Stimulated activated naive CD4-positive, alpha-beta T cell (primary cell): ENCODE data around the gene CAMKK2.
"Not testable (repeated sequence)": the region's sequence is repeated elsewhere in the genome, so short reads cannot be mapped to it uniquely, and the experiment has no call there.

Source experiments
- DNase-seq, 6 experiments: peaks; one replicate each; lab custom pipeline; 2025; lab: John Stamatoyannopoulos, UW

The CAMKK2 gene

DNA sequence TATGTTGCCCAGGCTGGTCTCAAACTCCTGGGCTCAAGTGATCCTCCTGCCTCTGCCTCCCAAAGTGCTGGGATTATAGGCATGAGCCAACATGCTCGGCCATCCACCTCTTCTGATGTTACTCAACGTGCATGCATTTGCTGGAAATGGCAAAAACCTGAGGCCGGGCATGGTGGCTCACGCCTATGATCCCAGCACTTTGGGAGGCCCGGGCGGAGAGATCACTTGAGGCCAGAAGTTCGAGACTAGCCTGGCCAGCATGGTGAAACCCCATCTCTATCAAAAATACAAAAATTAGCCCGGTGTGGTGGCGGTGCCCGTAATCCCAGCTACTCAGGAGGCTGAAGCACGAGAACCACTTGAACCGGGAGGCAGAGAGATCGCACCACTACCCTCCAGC, 1.9 kb upstream of the CAMKK2 start:
- not testable (repeated sequence) for DNase-seq

DNA sequence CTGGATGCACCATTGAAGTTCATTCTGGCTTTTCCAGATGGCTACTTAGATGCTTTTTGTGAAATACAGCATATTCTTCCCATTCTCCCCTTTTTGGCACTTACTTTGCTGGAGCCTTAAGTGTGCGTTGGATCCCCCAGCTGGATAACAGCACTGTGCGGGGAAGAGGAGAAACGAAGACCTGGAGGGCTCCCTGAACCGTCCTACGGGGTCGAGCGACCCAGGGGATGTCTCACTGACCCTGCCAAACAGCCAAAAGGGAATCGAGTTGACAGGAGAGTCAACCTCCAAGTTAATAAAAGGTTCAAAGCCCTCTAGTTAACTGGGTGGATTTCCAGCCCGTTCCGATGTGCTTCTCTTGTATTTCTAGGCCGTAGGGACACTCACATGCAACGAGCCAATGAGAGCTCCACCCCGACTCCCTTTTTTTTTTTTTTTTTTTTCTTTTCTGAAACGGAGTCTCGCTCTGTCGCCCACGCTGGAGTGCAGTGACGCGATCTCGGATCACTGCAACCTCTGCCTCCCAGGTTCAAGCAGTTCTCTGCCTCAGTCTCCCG, 1.0 kb upstream of the CAMKK2 start:
- peak in 4 of 6 experiments; percentile 4 to 47 (median 18) for DNase-seq

GRCh38 chr12:121295746-121296617, 527 bp downstream of the CAMKK2 start:
- peak in 5 of 6 experiments; percentile 3 to 58 (median 35) for DNase-seq

DNA sequence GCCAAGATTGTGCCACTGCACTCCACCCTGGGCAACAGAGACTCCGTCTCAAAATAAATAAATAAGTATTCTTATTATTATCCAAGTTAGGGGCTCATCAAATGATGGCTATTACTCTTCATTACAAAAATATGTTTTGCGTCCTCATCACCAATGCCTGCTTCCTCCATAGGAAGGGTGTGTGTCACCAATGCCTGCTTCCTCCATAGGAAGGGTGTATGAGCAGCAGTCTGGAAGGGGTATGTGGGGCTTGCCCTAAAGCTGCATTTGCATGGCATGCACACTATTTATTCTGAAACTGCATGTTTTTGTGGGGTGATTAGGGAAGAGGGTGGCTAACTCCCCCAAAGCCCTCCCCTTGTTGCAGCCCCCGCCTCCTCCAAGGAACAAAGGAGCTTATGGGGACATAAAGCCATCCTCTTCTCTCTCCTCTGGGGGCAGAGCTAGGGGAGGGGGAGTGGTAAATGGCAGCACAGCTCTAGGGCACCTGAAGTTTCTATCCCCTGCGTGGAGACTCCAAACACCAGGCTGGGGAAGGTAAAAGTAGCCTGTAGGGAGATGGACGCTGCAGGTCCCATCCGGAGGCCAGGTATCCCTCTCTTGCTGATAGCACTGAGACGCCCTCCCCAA, 1.3 kb downstream of the CAMKK2 start:
- peak in 1 of 6 experiments; percentile 14 for DNase-seq

- DNase-seq = no peak
These were observed 2.2 kb downstream of the CAMKK2 start for GRCh38 chr12:121294151-121294889.

GRCh38 chr12:121293603-121294002, 2.9 kb downstream of the CAMKK2 start:
- DNase-seq = no peak

- DNase-seq = no peak
These were observed 6.1 kb downstream of the CAMKK2 start for GRCh38 chr12:121290410-121290809.

DNA sequence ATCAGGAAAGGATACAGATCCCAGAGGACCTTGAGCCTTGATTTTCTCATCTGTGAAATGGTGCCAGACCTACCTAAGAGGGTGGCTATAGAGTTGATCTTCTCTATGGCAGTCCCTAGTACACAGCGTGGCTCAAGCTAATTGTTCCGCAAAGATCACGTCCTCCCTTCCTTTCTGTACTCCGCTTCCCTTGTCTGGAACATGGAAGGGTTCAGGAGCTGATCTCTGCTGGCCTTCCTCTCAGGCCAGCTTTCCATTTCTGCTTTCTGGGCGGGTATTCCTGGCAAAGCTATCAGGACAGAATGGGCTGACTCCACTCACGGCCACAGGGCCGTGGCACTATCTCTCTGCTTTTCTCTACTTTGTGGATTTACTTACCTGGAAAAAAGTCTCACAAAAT, 6.5 kb downstream of the CAMKK2 start:
- no peak for DNase-seq

DNA sequence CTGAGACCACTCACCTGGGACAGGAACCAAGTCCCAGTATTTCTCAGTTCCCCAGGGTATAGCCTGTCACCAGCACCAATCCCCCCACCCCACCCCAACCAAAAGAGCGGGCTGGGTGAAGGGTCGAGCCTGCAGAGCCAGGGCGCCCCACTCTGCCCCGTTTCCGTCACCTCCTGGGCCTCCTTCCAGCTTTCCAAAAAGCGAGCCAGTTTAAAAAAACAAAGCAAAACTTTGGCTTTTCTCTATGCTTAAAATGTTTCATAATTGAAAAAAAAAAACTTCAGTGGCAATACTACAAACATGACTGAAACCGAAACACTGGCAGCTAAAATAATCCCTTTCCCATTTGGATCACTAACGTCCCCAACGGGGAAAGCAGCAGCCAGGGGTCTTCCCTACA, 7.5 kb downstream of the CAMKK2 start:
- no peak for DNase-seq

- no peak for DNase-seq
These were observed 8.2 kb downstream of the CAMKK2 start for GRCh38 chr12:121288158-121288845.

DNA sequence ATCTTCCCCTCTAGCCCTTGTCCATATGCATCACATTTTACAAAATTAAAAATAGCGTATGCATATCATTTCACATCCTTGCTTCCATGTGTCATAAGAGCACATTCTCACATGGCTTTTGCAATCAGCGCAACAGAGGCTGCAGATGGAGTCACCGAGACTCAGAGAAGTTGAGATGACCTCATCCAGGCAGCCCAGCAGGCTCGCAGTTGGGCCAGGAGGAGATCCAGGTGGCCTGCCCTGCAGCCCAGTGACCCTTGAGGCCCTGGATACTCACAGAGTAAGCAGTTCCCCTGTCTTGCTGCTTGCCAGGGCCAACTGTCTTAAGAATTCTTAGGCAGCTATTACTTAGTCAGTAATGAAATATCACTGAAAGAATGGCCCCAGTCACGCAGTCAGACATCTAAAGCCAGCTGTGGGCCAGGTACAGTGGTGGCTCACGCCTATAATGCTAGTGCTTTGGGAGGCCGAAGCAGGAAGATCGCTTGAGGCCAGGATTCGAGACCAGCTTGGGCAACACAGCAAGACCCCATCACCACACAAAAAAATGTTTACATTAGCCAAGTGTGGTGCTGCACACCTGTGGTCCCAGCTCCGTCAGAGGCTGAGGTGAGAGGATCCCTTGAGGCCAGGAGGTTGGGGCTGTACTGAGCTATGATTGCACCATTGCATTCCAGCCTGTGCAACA, 9.1 kb downstream of the CAMKK2 start:
- DNase-seq = no peak

- no peak for DNase-seq
These were observed 10.7 kb downstream of the CAMKK2 start for GRCh38 chr12:121285856-121286255.

GRCh38 chr12:121284551-121285390, 11.7 kb downstream of the CAMKK2 start:
- no peak for DNase-seq

DNA sequence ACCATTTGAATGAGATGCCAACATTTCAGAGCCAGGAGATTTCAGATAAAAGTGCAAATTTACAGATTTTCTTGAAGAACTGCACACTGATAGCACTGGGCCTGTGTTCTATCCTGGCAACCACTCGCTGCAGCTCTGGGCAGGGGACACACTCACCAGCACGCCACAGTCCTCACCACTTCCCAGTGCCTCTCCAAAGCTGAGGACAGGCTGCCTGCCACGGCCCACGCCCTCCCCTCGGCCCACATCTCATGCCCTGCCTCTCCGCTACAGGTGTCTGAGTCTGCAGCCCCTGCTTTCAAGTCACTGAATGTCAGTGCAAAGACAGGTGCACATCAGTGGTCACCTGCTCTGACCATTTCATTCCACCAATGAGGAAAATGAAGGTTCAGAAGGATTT, 12.7 kb downstream of the CAMKK2 start:
- no peak for DNase-seq

DNA sequence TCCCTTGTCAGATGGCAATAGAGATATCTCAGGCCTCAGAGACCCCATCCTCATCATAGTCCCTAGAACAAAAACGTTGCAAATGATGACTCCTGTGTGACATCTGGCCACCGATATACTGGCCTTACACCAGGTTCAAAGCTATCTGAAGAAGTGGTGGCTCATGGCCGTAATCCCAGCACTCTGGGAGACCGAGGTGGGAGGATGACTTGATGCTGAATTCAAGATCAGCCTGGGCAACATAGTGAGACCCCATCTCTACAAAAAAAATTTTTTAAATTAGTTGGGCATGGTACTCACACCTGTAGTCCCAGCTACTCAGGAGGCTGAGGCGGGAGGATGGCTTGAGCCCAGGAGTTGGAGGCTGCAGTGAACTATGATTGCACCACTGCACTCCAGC, 13.1 kb downstream of the CAMKK2 start:
- no peak for DNase-seq

DNA sequence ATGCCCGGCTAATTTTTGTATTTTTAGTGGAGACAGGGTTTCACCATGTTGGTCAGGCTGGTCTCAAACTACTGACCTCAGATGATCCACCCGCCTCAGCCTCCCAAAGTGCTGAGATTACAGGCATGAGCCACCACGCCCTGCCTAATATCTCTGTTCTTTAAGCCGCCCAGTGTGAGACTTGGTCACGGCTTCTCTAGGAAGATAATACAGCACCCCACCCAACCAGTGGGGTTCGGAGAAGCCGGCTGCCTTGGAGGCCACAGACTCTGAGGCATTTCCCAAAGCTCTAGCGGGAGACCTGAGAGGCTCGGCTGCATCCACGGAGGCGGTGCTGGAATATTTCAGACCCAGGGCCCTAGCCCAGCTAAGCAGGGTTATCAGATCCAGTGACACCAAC, 13.6 kb downstream of the CAMKK2 start:
- DNase-seq = not testable (repeated sequence)

DNA sequence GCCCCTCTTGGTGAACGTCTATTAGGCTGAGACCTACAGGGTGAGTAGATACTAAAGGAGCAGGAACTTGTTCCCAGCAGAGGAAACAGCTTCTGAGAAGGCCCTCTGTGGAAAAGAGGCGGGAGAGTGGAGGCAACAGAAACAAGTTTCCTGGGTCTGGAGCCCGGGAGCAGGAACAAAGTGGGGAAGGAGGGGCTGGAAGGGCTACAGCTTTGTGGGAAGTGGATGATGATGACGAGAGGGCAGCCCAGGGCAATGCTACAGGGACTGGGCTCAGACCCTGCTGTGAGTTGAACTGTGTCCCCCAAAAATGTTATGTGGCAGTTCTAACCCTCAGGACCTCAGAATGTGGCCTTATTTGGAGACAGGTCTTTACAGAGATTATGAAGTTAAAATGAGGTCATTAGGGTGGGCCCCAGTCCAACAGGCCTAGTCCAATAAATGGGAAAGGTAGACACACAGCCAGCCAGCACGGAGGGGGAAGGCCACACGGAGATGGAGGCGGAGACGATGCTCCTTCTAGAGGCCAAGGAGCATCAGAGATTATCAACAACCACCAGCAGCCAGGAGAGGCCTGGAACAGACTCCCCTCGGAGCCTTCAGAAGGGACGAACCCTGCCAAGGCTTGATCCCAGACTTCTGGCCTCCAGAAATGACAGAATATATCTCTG, 14.3 kb downstream of the CAMKK2 start:
- no peak for DNase-seq

DNA sequence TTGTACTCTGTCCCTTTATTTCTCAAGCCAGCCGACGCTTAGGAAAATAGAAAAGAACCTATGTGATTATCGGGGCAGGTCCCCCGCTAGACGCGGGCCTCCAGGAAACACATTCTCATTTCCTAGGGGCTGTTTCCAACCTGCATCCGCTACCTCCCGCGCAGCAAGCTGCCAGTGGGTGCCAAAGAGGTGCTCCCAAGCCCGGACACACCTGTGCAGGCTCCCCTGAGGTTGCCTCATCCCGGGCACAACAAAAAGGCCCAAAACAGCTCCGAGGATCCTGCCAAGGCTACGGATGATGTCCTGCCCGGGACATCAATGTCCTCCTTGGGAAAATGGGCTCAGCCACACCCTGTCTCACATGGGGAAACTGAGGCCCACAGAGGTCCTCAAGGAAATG, 15.4 kb downstream of the CAMKK2 start:
- not testable (repeated sequence) for DNase-seq

GRCh38 chr12:121280531-121280930, 16.0 kb downstream of the CAMKK2 start:
- not testable (repeated sequence) for DNase-seq

GRCh38 chr12:121279507-121279915, 17.0 kb downstream of the CAMKK2 start:
- no peak for DNase-seq
